ENCODE data around the gene TREH. TPM values are rescaled to one million over a fixed set of nuclear protein-coding genes. Genes with fewer than 3 reads are reported as not detected.

The TREH gene
- total RNA-seq, 1 donor from 2014 or later, result not detected

DNA sequence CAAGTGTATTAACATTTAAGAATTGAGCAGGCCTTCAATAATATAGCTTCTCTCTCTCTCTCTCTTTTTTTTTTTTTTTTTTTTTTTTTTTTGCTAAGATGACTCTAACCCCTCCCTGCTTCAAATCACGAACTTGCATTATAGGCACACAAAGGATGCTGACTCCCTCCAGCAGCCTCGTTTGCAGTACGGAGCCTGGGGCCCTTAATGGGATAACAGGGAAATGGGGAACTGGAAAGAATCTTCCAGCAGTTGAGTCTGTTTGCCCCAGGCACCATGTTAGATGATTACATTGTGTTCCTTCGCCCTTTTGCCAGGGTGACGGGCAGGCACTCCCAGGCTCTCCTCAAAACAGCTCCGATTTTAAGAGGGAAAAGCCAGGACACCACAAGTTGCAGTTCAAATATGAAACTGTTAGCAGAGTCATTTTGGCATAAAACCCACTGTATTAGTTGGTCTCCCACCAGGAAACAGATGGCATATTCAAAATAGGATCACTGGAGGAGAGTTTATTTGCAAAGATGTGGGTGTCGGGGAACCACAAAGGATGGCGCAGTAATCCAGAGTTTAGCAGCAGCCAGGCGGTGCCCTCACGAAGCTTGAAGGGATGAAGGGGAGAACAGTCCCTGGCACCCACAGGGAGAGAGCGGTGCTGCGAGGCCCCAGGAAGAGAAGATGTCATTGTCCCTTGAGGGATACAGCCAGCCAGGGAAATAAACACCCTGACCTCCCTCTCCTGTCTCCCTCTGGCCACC lies 26.5 kb upstream of the TREH start:
- no peak for DNase-seq
- Histone ChIP-seq H3K27me3 (ENCODE audit: low read depth) (no peaks in the 10 kb centered on the region), H3K4me1 (no peaks in the 10 kb centered on the region), H3K4me3 (no peak overlapping the region), H3K27ac (replicated peaks) (no peak overlapping the region), H3K36me3 (no peaks in the 10 kb centered on the region), H3K9me3 (replicated peaks) (no peaks in the 10 kb centered on the region)
- TF ChIP-seq, protein P1, sequence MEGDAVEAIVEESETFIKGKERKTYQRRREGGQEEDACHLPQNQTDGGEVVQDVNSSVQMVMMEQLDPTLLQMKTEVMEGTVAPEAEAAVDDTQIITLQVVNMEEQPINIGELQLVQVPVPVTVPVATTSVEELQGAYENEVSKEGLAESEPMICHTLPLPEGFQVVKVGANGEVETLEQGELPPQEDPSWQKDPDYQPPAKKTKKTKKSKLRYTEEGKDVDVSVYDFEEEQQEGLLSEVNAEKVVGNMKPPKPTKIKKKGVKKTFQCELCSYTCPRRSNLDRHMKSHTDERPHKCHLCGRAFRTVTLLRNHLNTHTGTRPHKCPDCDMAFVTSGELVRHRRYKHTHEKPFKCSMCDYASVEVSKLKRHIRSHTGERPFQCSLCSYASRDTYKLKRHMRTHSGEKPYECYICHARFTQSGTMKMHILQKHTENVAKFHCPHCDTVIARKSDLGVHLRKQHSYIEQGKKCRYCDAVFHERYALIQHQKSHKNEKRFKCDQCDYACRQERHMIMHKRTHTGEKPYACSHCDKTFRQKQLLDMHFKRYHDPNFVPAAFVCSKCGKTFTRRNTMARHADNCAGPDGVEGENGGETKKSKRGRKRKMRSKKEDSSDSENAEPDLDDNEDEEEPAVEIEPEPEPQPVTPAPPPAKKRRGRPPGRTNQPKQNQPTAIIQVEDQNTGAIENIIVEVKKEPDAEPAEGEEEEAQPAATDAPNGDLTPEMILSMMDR (IDR thresholded peaks at IDR 0.05; ENCODE audit: borderline replicate concordance), result no peak
- intact Hi-C loops (cut with micrococcal nuclease), result no loop called here

DNA sequence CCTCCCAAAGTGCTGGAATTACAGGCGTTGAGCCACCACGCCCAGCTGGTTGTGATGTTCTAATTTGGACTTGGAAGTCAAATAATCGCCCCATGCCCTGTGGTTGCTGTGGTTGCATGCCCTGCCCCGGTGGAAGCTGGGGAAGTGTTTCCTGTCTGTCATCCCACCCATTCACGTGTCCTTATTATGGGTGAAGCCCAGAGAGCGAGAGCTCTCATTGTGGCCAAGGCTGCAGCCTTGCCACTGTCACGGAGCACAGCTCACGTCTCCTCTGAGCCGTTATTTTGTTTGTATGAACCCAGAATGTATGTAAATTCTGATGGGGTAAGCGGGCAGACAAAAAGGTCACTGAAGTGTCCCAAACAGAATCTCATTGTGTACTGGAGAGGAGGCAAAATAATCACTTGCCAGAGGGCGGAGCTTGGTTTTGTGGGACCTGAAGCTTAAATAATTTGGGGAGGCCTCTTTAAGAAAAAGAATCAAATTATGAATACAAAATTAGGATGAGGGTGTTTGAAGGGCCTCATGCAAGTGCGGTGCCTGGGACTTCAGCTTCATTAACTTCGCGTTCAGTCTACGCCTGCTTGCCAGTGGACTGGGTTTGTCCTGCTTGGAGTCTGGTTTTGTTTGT lies 25.8 kb upstream of the TREH start:
- Histone ChIP-seq H3K36me3 (no peaks in the 10 kb centered on the region), H3K4me1 (no peaks in the 10 kb centered on the region), H3K27ac (replicated peaks) (no peak overlapping the region), H3K27me3 (ENCODE audit: low read depth) (no peaks in the 10 kb centered on the region), H3K9me3 (replicated peaks) (peaks cover 7% of the 10 kb centered on the region), H3K4me3 (no peak overlapping the region)
- TF ChIP-seq, protein P1 (IDR thresholded peaks at IDR 0.05; ENCODE audit: borderline replicate concordance), result no peak
- intact Hi-C loops (cut with micrococcal nuclease), result no loop called here
- DNase-seq, result no peak

DNA sequence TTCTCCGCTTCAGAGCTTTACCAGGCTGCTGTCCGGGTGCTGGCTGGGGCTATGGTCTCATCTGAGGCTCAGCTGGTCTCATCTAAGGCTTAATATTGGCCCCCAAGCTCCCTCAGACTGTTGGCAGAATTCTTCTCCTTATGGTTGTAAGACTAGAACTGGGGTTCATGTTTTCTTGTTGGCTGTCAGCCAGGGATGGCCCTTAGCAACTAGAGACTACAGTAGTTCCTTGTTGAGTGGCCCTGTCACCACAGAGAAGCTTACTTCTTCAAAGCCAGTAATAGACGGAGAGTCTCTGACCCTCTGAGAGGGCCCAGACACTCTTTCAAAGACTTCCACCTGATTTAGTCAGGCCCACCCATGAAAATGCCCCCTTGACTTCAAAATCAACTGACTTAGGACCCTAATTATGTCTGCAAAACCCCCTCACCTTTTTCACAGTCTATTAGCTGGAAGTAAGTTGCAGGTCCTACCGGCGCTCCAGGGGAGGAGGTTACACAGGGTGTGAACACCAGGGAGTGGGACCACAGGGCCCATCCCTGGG lies 24.2 kb upstream of the TREH start:
- no peak overlapping the region for H3K27ac ChIP-seq (replicated peaks)
- H3K9me3 ChIP-seq (replicated peaks), result peaks cover 10% of the 10 kb centered on the region
- no peaks in the 10 kb centered on the region for H3K27me3 ChIP-seq (ENCODE audit: low read depth)
- intact Hi-C loops (cut with micrococcal nuclease), result no loop called here
- H3K4me3 ChIP-seq, result no peak overlapping the region
- DNase-seq, result no peak
- TF ChIP-seq, protein P1 (IDR thresholded peaks at IDR 0.05; ENCODE audit: borderline replicate concordance), result no peak
- H3K4me1 ChIP-seq, result no peaks in the 10 kb centered on the region
- no peaks in the 10 kb centered on the region for H3K36me3 ChIP-seq

DNA sequence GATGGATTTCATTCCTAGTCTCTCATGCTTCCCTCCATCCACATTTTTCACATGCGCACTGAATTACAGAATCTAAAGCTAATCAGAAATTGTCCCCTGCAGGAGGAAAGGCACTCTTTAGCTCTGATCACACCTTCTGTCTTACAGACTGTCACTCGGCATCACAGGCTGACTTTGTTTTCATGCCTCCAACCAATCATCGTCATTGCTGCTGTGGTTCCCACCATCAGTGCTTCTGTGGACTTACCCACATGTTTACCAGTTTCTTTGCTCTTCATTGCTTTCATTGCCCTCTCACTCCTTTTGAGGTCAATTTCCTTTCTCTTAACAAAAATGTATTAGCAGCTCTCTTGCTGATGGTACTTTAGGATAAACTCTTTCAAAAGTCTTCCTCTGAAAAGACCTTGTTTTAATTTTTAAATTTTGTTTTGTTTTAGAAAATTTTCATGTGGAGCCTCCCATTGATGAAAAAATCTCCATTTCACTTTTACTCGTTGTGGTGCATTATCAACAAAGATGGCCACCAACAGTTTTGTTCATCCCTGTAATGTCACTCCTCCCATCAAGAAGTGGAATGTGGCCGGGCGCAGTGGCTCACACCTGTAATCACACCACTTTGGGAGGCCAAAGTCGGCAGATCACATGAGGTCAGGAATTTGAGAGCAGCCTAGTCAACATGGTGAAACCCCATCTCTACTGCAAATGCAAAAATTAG lies 20.2 kb upstream of the TREH start:
- TF ChIP-seq, protein P1 (IDR thresholded peaks at IDR 0.05; ENCODE audit: borderline replicate concordance), result no peak
- Histone ChIP-seq H3K9me3 (replicated peaks) (peaks cover 10% of the 10 kb centered on the region), H3K4me1 (no peaks in the 10 kb centered on the region), H3K4me3 (no peak overlapping the region), H3K27ac (replicated peaks) (no peak overlapping the region), H3K27me3 (ENCODE audit: low read depth) (no peaks in the 10 kb centered on the region), H3K36me3 (no peaks in the 10 kb centered on the region)
- intact Hi-C loops (cut with micrococcal nuclease), result loop anchor here (10.0 kb wide), 1 partner anchor 265 kb away; no protein-coding TSS in a partner anchor
- DNase-seq, result no peak

DNA sequence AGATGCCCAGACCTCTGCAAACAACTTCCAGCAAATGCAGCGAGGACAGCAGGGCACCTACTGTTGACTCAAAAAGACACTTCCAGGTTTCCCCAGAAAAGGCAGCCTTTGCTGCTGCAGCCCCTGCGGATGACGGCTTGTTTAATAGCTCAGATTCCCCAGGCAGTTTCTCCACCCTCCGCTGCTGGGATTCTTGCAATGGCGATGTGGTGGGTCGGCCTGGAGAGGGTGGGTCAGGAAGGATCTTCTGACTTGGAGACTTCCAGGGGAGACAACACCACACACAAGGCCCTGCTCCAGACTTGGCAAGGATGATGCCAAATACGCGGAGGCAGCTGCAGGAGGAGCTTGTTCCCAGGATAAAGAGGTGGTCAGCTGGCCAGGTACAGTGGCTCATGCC lies 17.9 kb upstream of the TREH start:
- Histone ChIP-seq H3K4me1 (no peaks in the 10 kb centered on the region), H3K27ac (replicated peaks) (no peak overlapping the region), H3K9me3 (replicated peaks) (peaks cover 10% of the 10 kb centered on the region), H3K4me3 (no peak overlapping the region), H3K36me3 (no peaks in the 10 kb centered on the region), H3K27me3 (ENCODE audit: low read depth) (no peaks in the 10 kb centered on the region)
- DNase-seq, result no peak
- intact Hi-C loops (cut with micrococcal nuclease), result loop anchor here (10.0 kb wide), 1 partner anchor 267 kb away; no protein-coding TSS in a partner anchor
- TF ChIP-seq, protein P1 (IDR thresholded peaks at IDR 0.05; ENCODE audit: borderline replicate concordance), result no peak

Measured in left ventricle myocardium inferior (tissue), 1 donor.